ENCODE results near the gene KCNJ11. TPM values are rescaled to one million over a fixed set of nuclear protein-coding genes. Genes with fewer than 3 reads are reported as not detected.

Gene KCNJ11
- total and polyA plus RNA-seq, 10 of the 15 experiments (the other 5 are each of a cell fraction or from before 2014, with no cell fraction given) = 0.06 to 0.56 (median 0.21) TPM; not detected in 6

- TF ChIP-seq, protein P1, sequence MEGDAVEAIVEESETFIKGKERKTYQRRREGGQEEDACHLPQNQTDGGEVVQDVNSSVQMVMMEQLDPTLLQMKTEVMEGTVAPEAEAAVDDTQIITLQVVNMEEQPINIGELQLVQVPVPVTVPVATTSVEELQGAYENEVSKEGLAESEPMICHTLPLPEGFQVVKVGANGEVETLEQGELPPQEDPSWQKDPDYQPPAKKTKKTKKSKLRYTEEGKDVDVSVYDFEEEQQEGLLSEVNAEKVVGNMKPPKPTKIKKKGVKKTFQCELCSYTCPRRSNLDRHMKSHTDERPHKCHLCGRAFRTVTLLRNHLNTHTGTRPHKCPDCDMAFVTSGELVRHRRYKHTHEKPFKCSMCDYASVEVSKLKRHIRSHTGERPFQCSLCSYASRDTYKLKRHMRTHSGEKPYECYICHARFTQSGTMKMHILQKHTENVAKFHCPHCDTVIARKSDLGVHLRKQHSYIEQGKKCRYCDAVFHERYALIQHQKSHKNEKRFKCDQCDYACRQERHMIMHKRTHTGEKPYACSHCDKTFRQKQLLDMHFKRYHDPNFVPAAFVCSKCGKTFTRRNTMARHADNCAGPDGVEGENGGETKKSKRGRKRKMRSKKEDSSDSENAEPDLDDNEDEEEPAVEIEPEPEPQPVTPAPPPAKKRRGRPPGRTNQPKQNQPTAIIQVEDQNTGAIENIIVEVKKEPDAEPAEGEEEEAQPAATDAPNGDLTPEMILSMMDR (IDR thresholded peaks at IDR 0.05 in 2 of 3, conservative IDR thresholded peaks at IDR 0.05 in 1 of 3; ENCODE audit: control insufficient read depth in 2 of 3, extremely low read depth in 1 of 3, insufficient read depth in 1 of 3, low read depth in 3 of 3, low read length in 3 of 3) = no peak
- TF ChIP-seq MXI1 (IDR thresholded peaks at IDR 0.05; ENCODE audit: low read depth, low read length) = no peak
- TF ChIP-seq MEF2A (IDR thresholded peaks at IDR 0.05; ENCODE audit: insufficient read depth, low read depth, low read length) = no peak
- no peak for TF ChIP-seq MYB (IDR thresholded peaks at IDR 0.05; ENCODE audit: borderline replicate concordance, low read depth, low read length)
- TF ChIP-seq SMAD5 (IDR thresholded peaks at IDR 0.05; ENCODE audit: low read depth) = no peak
- TF ChIP-seq HDAC6 (IDR thresholded peaks at IDR 0.05; ENCODE audit: unreplicated experiment) = no peak
- TF ChIP-seq EED (IDR thresholded peaks at IDR 0.05; ENCODE audit: low read depth) = no peak
Observed at GRCh38 chr11:17414992-17415391, 26.5 kb upstream of the KCNJ11 start (continued).

DNA sequence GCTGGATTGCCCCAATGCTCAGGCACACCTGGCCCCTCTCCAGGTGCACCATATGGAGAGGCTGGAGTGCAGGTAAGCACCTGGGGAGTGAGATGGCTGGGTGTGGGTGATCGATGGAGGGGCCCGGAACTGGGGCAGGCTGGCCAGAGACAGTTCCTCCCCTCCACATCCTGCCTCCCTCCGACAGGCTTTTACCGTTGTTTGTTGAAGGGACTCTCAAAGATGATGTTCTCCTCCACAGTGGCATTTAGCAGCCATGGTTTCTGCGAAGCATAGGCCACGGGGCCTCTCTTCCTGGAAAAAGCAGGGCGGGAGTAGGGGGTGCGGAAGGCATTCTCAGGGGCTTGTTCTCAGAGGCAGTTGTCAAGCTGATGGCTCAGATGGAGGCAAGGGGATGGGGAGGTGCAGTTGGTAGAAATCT lies 25.9 kb upstream of the KCNJ11 start:
- Histone ChIP-seq H2AFZ (ENCODE audit: control insufficient read depth, low read depth, low read length) (no peak overlapping the region), H3K4me3 (no peak overlapping the region), H3K27ac (ENCODE audit: control insufficient read depth, insufficient read depth) (no peak overlapping the region), H3K27me3 (replicated peaks in 1 of 2; ENCODE audit: control insufficient read depth in 2 of 2, insufficient read depth in 2 of 2, low read length in 1 of 2) (peaks cover 0 to 4% of the 10 kb centered on the region in 2 experiments; a peak in 3 of 4 replicates), H3K9ac (ENCODE audit: control insufficient read depth, insufficient read depth, low read length) (no peak overlapping the region), H4K20me1 (ENCODE audit: control insufficient read depth, insufficient read depth) (no peaks in the 10 kb centered on the region), H3K9me3 (replicated peaks; ENCODE audit: control insufficient read depth, insufficient read depth, low read length) (no peaks in the 10 kb centered on the region), H3K4me2 (ENCODE audit: control insufficient read depth, insufficient read depth) (no peak overlapping the region), H3K36me3 (ENCODE audit: control insufficient read depth in 2 of 2, insufficient read depth in 2 of 2, low read length in 1 of 2) (no peaks in the 10 kb centered on the region), H3K79me2 (ENCODE audit: control insufficient read depth, insufficient read depth, low read length) (no peaks in the 10 kb centered on the region), H3K4me1 (ENCODE audit: control insufficient read depth, insufficient read depth, low read length) (no peaks in the 10 kb centered on the region)
- DNase-seq (ENCODE audit: low read depth, low spot score) = no peak
- intact Hi-C loops (cut with micrococcal nuclease; ENCODE audit: unreplicated experiment) (no loop called here), in situ Hi-C loops (cut with MboI) (no loop called here)
- ChIA-PET RAD21 (ENCODE audit: unreplicated experiment) (no interaction called here), CTCF (no interaction called here), SMC1A (ENCODE audit: uncharacterized antibody, unreplicated experiment) (no interaction called here), POLR2A (no interaction called here)
- BruUV-seq (replicated peaks) = no TSS peak
- 18% methylated on average over 8 of the region's 8 CpGs for WGBS (ENCODE audit: insufficient coverage, insufficient replicate concordance, low lambda C conversion rate, missing lambda C conversion rate)
- no peak for FAIRE-seq
- ATAC-seq = no peak
- no peak for TF ChIP-seq STAT3 (IDR thresholded peaks at IDR 0.05; ENCODE audit: low read depth, low read length)
